ENCODE results near the gene P2RX2. TPM values are rescaled to one million over a fixed set of nuclear protein-coding genes. Genes with fewer than 3 reads are reported as not detected.

The P2RX2 gene
- total RNA-seq, 4 donors from 2014 or later, result not detected

DNA sequence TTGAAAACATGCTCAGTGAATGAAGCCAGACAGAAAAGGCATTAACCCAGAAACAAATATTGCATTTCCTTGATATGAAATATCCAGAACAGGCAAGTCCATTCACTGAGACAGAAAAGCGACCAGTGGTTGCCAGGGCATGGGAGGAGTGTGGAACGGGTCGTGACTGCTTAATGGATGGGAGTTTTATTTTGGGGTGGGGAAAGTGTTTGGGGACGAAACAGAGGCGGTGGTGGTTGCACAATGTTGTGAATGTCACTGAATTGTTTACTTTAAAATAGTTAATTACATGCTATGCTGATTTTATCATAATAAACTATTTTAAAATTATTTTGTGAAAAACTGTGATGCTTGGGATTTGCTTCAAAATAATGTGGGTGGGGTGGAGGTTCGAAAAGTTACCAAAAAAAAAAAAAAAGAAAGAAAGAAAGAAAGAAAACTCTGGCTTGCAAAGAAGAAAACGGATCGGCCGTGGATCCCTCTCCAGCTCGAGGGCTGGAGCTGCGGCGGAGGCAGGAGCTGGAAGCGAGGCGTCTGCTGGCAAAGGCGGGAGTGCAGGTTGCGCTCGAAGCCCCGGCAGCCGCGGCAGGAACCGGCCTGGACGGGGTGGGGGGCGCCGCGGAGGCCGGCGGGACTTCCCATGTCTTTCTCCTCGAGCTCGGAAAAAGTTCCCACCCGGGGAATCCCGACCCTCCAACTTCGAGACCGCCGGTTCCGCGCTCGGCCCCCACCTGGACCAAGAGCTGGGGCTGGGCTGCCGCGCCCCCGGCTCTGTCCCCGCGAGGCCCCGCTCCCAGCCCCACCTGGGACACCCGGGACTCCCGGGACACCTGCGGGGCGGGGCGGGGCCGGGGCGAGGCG, 524 bp upstream of the P2RX2 start:
- TF ChIP-seq, protein P1, sequence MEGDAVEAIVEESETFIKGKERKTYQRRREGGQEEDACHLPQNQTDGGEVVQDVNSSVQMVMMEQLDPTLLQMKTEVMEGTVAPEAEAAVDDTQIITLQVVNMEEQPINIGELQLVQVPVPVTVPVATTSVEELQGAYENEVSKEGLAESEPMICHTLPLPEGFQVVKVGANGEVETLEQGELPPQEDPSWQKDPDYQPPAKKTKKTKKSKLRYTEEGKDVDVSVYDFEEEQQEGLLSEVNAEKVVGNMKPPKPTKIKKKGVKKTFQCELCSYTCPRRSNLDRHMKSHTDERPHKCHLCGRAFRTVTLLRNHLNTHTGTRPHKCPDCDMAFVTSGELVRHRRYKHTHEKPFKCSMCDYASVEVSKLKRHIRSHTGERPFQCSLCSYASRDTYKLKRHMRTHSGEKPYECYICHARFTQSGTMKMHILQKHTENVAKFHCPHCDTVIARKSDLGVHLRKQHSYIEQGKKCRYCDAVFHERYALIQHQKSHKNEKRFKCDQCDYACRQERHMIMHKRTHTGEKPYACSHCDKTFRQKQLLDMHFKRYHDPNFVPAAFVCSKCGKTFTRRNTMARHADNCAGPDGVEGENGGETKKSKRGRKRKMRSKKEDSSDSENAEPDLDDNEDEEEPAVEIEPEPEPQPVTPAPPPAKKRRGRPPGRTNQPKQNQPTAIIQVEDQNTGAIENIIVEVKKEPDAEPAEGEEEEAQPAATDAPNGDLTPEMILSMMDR (IDR thresholded peaks at IDR 0.05; ENCODE audit: low read depth), result no peak

DNA sequence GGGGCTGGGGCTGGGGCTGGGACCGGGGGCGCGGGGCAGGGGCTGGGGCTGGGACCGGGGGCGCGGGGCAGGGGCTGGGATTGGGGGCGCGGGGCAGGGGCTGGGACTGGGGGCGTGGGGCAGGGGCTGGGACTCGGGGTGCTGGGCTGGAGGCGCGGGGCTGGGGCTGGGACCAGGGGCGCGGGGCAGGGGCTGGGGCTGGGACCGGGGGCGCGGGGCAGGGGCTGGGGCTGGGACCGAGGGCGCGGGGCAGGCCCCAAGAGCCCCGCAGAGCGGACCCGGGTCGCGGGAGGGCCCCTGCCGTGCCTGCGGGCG, 452 bp downstream of the P2RX2 start:
- TF ChIP-seq, protein P1 (IDR thresholded peaks at IDR 0.05; ENCODE audit: low read depth), result no peak

DNA sequence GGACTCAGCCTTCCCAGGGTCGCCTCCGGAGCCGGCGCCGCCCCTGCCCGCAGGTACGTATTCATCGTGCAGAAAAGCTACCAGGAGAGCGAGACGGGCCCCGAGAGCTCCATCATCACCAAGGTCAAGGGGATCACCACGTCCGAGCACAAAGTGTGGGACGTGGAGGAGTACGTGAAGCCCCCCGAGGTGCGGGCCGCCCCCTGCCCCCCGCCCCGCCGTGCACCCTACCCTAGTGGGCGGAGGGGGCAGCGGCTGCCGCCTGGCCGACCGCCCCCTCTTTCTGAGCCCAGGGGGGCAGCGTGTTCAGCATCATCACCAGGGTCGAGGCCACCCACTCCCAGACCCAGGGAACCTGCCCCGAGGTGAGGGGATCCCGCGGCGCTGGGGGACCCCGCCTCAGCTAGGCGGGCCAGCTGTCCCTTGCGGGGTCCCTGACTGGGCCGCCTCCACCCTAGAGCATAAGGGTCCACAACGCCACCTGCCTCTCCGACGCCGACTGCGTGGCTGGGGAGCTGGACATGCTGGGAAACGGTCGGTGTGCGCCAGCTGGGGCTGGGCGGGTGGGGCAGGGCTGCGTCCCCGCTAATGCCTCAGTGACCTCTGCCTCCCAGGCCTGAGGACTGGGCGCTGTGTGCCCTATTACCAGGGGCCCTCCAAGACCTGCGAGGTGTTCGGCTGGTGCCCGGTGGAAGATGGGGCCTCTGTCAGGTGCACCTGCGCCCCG, 973 bp downstream of the P2RX2 start:
- TF ChIP-seq, protein P1 (IDR thresholded peaks at IDR 0.05; ENCODE audit: low read depth), result no peak

DNA sequence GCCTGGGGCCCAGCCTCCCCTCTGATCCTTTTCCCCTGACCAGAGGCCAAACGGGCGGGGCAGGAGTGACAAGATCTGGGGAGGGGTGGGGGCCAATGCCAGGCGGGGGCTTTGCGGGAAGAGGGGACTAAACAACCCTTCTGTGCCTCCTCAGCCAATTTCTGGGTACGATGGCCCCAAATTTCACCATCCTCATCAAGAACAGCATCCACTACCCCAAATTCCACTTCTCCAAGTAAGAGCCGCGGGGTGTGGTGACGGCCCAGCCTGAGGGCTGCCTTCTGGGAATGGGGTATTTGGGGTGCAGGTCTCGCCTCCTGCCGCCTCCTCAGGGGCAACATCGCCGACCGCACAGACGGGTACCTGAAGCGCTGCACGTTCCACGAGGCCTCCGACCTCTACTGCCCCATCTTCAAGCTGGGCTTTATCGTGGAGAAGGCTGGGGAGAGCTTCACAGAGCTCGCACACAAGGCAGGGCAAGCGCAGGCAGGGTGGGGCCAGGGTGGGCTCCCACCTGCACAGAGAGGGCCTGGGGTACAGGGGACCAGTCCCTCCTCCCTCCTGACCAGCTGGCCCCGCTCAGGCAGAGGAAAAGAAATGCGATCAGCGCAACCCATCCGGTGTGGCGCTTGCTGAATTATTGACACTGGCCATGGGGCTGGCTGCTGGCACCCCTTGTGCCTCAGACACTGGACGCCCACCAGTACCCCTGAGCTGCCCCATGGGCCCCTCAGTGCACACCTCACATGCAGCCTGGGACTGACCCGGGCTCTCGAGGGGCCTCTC, 1.7 kb downstream of the P2RX2 start:
- TF ChIP-seq, protein P1 (IDR thresholded peaks at IDR 0.05; ENCODE audit: low read depth), result no peak

DNA sequence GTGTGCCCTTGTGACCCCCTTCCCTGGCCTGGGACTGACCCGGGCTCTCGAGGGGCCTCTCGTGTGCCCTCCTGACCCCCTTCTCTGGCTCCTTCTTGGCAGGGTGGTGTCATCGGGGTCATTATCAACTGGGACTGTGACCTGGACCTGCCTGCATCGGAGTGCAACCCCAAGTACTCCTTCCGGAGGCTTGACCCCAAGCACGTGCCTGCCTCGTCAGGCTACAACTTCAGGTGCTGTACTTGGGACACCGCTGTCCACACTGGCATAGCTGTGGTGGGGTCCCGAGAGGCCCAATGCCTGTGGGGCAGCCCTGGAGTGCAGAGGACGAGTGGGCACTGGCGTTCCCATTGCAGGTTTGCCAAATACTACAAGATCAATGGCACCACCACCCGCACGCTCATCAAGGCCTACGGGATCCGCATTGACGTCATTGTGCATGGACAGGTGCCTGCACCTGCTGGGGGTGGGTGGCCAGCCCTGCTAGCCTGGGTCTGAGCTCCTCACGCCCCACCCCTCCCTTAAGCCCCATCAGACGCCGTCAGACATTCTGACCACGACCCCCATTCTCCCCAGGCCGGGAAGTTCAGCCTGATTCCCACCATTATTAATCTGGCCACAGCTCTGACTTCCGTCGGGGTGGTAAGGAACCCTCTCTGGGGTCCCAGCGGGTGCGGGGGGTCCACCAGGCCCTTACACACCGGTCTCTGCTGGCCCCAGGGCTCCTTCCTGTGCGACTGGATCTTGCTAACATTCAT, 2.5 kb downstream of the P2RX2 start:
- TF ChIP-seq, protein P1 (IDR thresholded peaks at IDR 0.05; ENCODE audit: low read depth), result no peak

DNA sequence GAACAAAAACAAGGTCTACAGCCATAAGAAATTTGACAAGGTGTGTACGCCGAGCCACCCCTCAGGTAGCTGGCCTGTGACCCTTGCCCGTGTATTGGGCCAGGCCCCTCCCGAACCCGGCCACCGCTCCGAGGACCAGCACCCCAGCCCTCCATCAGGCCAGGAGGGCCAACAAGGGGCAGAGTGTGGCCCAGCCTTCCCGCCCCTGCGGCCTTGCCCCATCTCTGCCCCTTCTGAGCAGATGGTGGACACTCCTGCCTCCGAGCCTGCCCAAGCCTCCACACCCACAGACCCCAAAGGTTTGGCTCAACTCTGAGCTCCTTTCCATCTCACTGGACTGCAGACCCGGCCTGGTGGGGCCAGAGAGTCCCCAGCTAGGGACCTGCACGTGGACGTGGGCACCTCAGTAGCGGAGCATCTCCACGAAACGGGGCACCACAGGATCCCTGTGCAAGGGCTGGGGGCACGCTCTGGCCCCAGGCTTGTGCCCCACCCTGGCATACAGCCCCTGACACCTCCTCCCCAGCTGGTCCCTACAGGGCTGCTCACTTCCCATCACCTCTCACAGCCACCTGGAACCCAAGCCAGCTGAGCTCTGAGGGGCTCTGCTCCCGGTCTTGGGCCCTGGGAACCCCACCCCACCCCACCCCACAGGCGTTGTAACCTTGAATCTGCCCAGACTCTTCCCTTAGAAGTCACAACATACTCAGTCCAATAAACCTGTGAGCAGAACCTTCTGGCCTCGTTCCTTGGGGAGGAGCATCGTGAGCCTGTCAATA, 3.3 kb downstream of the P2RX2 start:
- TF ChIP-seq, protein P1 (IDR thresholded peaks at IDR 0.05; ENCODE audit: low read depth), result no peak
